NB4 (cell line): ENCODE data around the gene CFAP65.

Experiments
- DNase-seq: peaks from one replicate; pipeline ENCODE4 v3.0.0; 2010; ENCODE audit warnings: low read depth
- H3K4me3 ChIP-seq: one replicate; pipeline ENCODE4 v1.5.1; 2011; ENCODE audit warnings: mild to moderate bottlenecking, low read depth, low read length, moderate library complexity
- CTCF ChIP-seq: IDR thresholded peaks from one replicate; pipeline ENCODE4 v1.5.1; 2012; ENCODE audit warnings: low read depth, low read length
- MAX ChIP-seq: IDR thresholded peaks from 2 replicates; pipeline ENCODE4 v1.6.1; 2011; ENCODE audit warnings: low read depth, low read length
- MYC ChIP-seq: IDR thresholded peaks from 2 replicates; pipeline ENCODE4 v1.6.1; 2011; ENCODE audit warnings: low read depth, low read length
- POLR2A ChIP-seq: IDR thresholded peaks from 2 replicates; pipeline ENCODE4 v1.6.1; 2011; ENCODE audit warnings: mild to moderate bottlenecking; ENCODE audit not compliant: insufficient read length; ENCODE audit errors: extremely low read depth

CFAP65 gene

GRCh38 chr2:219056176-219056895, 15.0 kb upstream of the CFAP65 start:
- no peak for DNase-seq
- no peak overlapping the region for H3K4me3 ChIP-seq
- TF ChIP-seq MYC (no peak), MAX (no peak), POLR2A (no peak), CTCF (no peak)

GRCh38 chr2:219054956-219055903, 13.9 kb upstream of the CFAP65 start:
- no peak for DNase-seq
- TF ChIP-seq CTCF (no peak), POLR2A (no peak), MAX (no peak), MYC (no peak)
- no peak overlapping the region for H3K4me3 ChIP-seq

GRCh38 chr2:219049282-219049681, 8.0 kb upstream of the CFAP65 start:
- DNase-seq, result no peak
- TF ChIP-seq CTCF, result no peak
- no peak for TF ChIP-seq MYC
- TF ChIP-seq POLR2A, result no peak
- TF ChIP-seq MAX, result no peak
- no peak overlapping the region for H3K4me3 ChIP-seq

- no peak for TF ChIP-seq MYC
- TF ChIP-seq POLR2A, result no peak
- no peak for TF ChIP-seq CTCF
- TF ChIP-seq MAX, result no peak
- DNase-seq, result peak; percentile 62
- no peak overlapping the region for H3K4me3 ChIP-seq
Measured at GRCh38 chr2:219045937-219046550, 4.7 kb upstream of the CFAP65 start.

- no peak overlapping the region for H3K4me3 ChIP-seq
- no peak for DNase-seq
- TF ChIP-seq MYC, result no peak
- TF ChIP-seq CTCF, result no peak
Measured at GRCh38 chr2:219042750-219043149, 1.4 kb upstream of the CFAP65 start.
